Endothelial cell of umbilical vein (primary cell): ENCODE results near the gene GPRASP2. TPM values are rescaled to one million over a fixed set of nuclear protein-coding genes. Genes with fewer than 3 reads are reported as not detected.

Source experiments
- BruUV-seq: library from RNA; stranded (reverse); fragments of 400-500 nt; replicated peaks from 2 replicates; lab custom pipeline; 2021; lab: Mats Ljungman, UMichigan
- CTCF ChIA-PET: fragments of 300-600, 350-600 bp; sonication (Branson Sonifier 250); formaldehyde crosslinking; loops from one replicate; lab custom pipeline; 2021; ENCODE audit warnings: antibody characterized with exemption, inconsistent platforms; lab: Charles Lee
- POLR2A ChIA-PET: fragments of 300-600, 350-600 bp; sonication (Branson Sonifier 250); formaldehyde crosslinking; loops from one replicate; lab custom pipeline; 2021; ENCODE audit warnings: antibody characterized with exemption, inconsistent platforms; lab: Charles Lee
- DNase-seq: peaks from one replicate; pipeline ENCODE4 v3.0.0-alpha.2; 2011; ENCODE audit warnings: low read depth, low spot score
- FAIRE-seq: peaks from 2 replicates; lab custom pipeline; 2011; peaks lifted over from hg19 to GRCh38; lab: Jason Lieb, UNC
- H2AFZ ChIP-seq: 2 replicates; pipeline ENCODE4 v1.6.0; 2012; ENCODE audit warnings: low read depth, low read length, control low read depth, inconsistent platforms
- H3K27ac ChIP-seq: 2 replicates; pipeline ENCODE4 v1.5.1; 2011; ENCODE audit warnings: low read depth, mild to moderate bottlenecking, control low read depth, low read length, moderate library complexity; ENCODE audit not compliant: insufficient read depth
- H3K27me3 ChIP-seq, 2 experiments: 2 replicates each; pipeline versions ENCODE4 v1.6.0 to v1.6.1; 2011; ENCODE audit warnings: low read length in 2 of 2, mixed read lengths in 1 of 2; ENCODE audit not compliant: control insufficient read depth in 2 of 2, insufficient read depth in 2 of 2
- H3K36me3 ChIP-seq, 2 experiments: 2 replicates in 1 of 2; 3 replicates in 1 of 2; pipeline ENCODE4 v1.5.1; 2011; ENCODE audit warnings: low read length in 2 of 2, mild to moderate bottlenecking in 1 of 2, moderate library complexity in 1 of 2; ENCODE audit not compliant: control insufficient read depth in 2 of 2, insufficient read depth in 2 of 2; ENCODE audit errors: extremely low read depth in 1 of 2
- H3K4me1 ChIP-seq: 3 replicates; pipeline ENCODE4 v1.5.1; 2011; ENCODE audit warnings: mild to moderate bottlenecking, low read length; ENCODE audit not compliant: control insufficient read depth, insufficient read depth; ENCODE audit errors: extremely low read depth
- H3K4me2 ChIP-seq: 2 replicates; pipeline ENCODE4 v1.6.1; 2011; ENCODE audit warnings: low read length, control low read depth, mixed read lengths; ENCODE audit not compliant: insufficient read depth
- H3K4me3 ChIP-seq, 3 experiments: fragments of 200-600 bp in 1 of 3; sonication (generic), shearing (Covaris generic) in 1 of 3; replicated peaks in 1 of 3; 2 replicates each; pipeline ENCODE4 v1.5.1; 2011 to 2016; ENCODE audit warnings: control low read depth in 3 of 3, low read length in 3 of 3, mild to moderate bottlenecking in 2 of 3, inconsistent platforms in 1 of 3, low read depth in 1 of 3, moderate library complexity in 1 of 3; ENCODE audit not compliant: insufficient read depth in 1 of 3
- H3K79me2 ChIP-seq: 2 replicates; pipeline ENCODE4 v1.6.0; 2012; ENCODE audit warnings: low read length, inconsistent platforms; ENCODE audit not compliant: control insufficient read depth, insufficient read depth
- H3K9ac ChIP-seq: replicated peaks from 2 replicates; pipeline ENCODE3; 2011; ENCODE audit warnings: low read length, control low read depth; ENCODE audit not compliant: insufficient read depth; ENCODE audit errors: extremely low read depth
- H3K9me1 ChIP-seq: replicated peaks from 3 replicates; pipeline ENCODE4 v1.6.0; 2011; ENCODE audit warnings: mild to moderate bottlenecking, low read length; ENCODE audit not compliant: control insufficient read depth, insufficient read depth; ENCODE audit errors: extremely low read depth
- H3K9me3 ChIP-seq: replicated peaks from 2 replicates; pipeline ENCODE4 v1.5.1; 2012; ENCODE audit warnings: low read length, inconsistent platforms; ENCODE audit not compliant: control insufficient read depth, insufficient read depth
- H4K20me1 ChIP-seq: replicated peaks from 2 replicates; pipeline ENCODE3; 2011; ENCODE audit warnings: mild to moderate bottlenecking, low read length; ENCODE audit not compliant: control insufficient read depth, insufficient read depth; ENCODE audit errors: extremely low read depth
- EZH2 ChIP-seq: IDR thresholded peaks from 2 replicates; pipeline ENCODE4 v1.6.1; 2012; ENCODE audit warnings: borderline replicate concordance, low read depth, mild to moderate bottlenecking, moderate library complexity, low read length, inconsistent platforms; ENCODE audit not compliant: severe bottlenecking
- FOS ChIP-seq: IDR thresholded peaks from 2 replicates; pipeline ENCODE4 v1.6.1; 2011; ENCODE audit warnings: mild to moderate bottlenecking, low read length, moderate library complexity, borderline replicate concordance; ENCODE audit not compliant: insufficient read depth
- GATA2 ChIP-seq: IDR thresholded peaks from 2 replicates; pipeline ENCODE4 v1.7.0; 2011; ENCODE audit warnings: low read depth, mild to moderate bottlenecking, moderate library complexity, mixed read lengths, low read length; ENCODE audit not compliant: insufficient read length, insufficient read depth
- JUN ChIP-seq: IDR thresholded peaks from 2 replicates; pipeline ENCODE4 v1.6.1; 2011; ENCODE audit warnings: borderline replicate concordance, low read depth; ENCODE audit not compliant: insufficient read length, insufficient read depth
- MYC ChIP-seq: IDR thresholded peaks from one replicate; pipeline ENCODE4 v1.6.1; 2011; ENCODE audit warnings: mild to moderate bottlenecking, low read depth, low read length
- POLR2A ChIP-seq: IDR thresholded peaks from 2 replicates; pipeline ENCODE4 v1.6.1; 2012; ENCODE audit warnings: low read depth, mild to moderate bottlenecking, control low read depth, low read length
- POLR2AphosphoS5 ChIP-seq: IDR thresholded peaks from 2 replicates; pipeline ENCODE4 v1.6.1; 2012; ENCODE audit warnings: low read depth, mild to moderate bottlenecking, control low read depth, low read length, moderate library complexity; ENCODE audit not compliant: insufficient read depth
- dilution Hi-C: fragments of 300-500 bp; cut with MboI; formaldehyde crosslinking; loops from one replicate; pipeline ENCODE4 v1.15.0; 2019; ENCODE audit warnings: low sequenced_read_pairs; ENCODE audit not compliant: extremely low pct_ligation_motif_present
- intact Hi-C: fragments of 100-400 bp; cut with micrococcal nuclease; formaldehyde crosslinking; loops from one replicate; pipeline ENCODE4 v1.10.0; 2022
- polyA plus RNA-seq, 4 experiments: library from polyadenylated mRNA; depleted of rRNA in 3 of 4; stranded (reverse) in 3 of 4; unstranded in 1 of 4; fragments of >200 nt; gene quantifications; 2 replicates each; pipeline versions ENCODE4 v1.2.1 to v1.2.3, GENCODE V29; 2011 to 2012; ENCODE audit warnings: missing spikeins in 1 of 4
- total RNA-seq: library from RNA; stranded (reverse); gene quantifications from 2 replicates; pipeline ENCODE4 v1.2.3, GENCODE V29; 2021
- TF ChIP-seq, protein P1 (sequence below): IDR thresholded peaks from 2 replicates; pipeline ENCODE4 v1.6.1; 2011; ENCODE audit not compliant: insufficient read depth, insufficient read length
- TF ChIP-seq, protein P2 (sequence below), 2 donors: IDR thresholded peaks; 1 replicate in 1 of 2; 2 replicates in 1 of 2; pipeline ENCODE4 v1.5.1; 2011; ENCODE audit warnings: low read length in 2 of 2, mild to moderate bottlenecking in 2 of 2, moderate library complexity in 2 of 2, control low read depth in 1 of 2, inconsistent platforms in 1 of 2, low read depth in 1 of 2; ENCODE audit not compliant: insufficient read depth in 1 of 2; ENCODE audit errors: extremely low read depth in 1 of 2

The GPRASP2 gene
- total and polyA plus RNA-seq, 2 donors (not counting 3 experiments of a cell fraction or from before 2014, with no cell fraction given): 4.9 to 6.5 TPM

DNA sequence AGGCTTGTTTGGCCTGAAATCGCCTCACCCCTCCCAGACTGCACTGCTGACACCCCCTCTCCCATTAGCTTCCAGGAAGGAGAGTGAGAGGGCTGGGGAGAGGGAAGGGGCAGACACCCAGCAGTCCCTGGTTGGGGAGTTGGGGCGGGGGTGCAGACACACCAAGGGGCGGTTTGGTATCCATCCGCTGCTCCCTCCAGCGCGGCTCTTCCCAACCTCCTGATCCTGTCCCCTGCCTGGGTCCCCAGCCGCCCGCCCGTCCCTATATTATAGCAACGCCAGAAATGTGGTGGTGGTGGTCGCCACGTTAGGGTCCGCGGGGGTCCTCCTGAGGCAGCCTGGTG is 33.2 kb downstream of the GPRASP2 start:
- no peaks in the 10 kb centered on the region for H3K27me3 ChIP-seq
- H3K4me2 ChIP-seq: no peak overlapping the region
- no TSS peak for BruUV-seq
- ChIA-PET POLR2A (no interaction called here), CTCF (interaction anchor here (1.3 kb wide), 1 partner anchor 90 kb away, joined by 4 read pairs; no protein-coding TSS in a partner anchor)
- H3K4me3 ChIP-seq: peak overlapping the region in 1 of 3 experiments; percentile 58
- H2AFZ ChIP-seq: peak overlapping the region; percentile 20
- intact Hi-C loops: no loop called here
- no peaks in the 10 kb centered on the region for H3K9me3 ChIP-seq
- H3K9ac ChIP-seq: no peak overlapping the region
- H3K4me1 ChIP-seq: peaks cover 3% of the 10 kb centered on the region
- no peak for TF ChIP-seq EZH2
- TF ChIP-seq, protein P1, sequence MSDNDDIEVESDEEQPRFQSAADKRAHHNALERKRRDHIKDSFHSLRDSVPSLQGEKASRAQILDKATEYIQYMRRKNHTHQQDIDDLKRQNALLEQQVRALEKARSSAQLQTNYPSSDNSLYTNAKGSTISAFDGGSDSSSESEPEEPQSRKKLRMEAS: no peak
- TF ChIP-seq FOS: no peak
- no peak for TF ChIP-seq POLR2AphosphoS5
- no peaks in the 10 kb centered on the region for H3K9me1 ChIP-seq
- no peak overlapping the region for H3K27ac ChIP-seq
- no peaks in the 10 kb centered on the region for H4K20me1 ChIP-seq
- no peaks in the 10 kb centered on the region for H3K36me3 ChIP-seq
- FAIRE-seq (no peak), DNase-seq (no peak)
- no peaks in the 10 kb centered on the region for H3K79me2 ChIP-seq
- dilution Hi-C loops: no loop called here

DNA sequence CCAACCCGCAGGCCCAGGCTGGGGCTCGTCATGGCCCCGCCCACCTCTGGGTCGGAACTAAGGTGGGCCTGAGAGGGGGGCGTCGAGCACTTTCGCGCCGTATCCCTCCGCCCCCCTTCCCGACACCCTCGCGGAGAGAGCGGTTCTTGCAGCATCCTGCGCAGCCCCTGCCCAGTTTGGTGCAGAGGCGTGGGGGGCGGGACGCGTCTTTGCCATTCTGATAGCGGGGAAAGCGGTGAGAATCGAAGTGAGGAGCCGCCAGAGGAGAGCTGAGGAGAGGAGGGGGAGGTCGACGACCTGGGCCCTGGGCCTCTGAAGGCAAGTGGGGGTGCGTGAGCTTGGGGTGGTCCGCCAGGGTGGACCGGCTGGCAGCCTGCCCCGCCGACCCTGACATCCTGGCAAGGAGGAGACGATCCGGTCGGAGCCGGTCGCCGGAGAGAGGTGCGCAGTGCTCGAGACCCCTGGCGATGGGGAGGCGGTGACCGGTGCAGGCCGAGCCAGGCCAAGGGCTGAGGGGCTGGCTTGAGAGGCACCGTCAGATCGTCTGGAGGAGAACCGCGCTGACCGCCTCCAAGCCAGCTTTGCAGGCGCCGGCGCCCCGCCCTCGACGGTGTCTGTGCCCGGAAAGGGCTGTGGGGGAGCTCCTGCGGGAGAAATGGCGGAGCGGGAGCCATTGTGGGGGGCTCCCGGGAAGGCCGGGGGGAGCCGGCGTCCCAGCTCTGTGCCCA is 33.8 kb downstream of the GPRASP2 start:
- Histone ChIP-seq H3K4me1 (peaks cover 3% of the 10 kb centered on the region), H4K20me1 (no peaks in the 10 kb centered on the region), H3K79me2 (no peaks in the 10 kb centered on the region), H3K9me1 (no peaks in the 10 kb centered on the region), H3K4me3 (peak overlapping the region; percentile 16 to 58 (median 50)), H3K27me3 (no peaks in the 10 kb centered on the region), H3K9me3 (no peaks in the 10 kb centered on the region), H3K9ac (no peak overlapping the region), H2AFZ (peak overlapping the region; percentile 82), H3K4me2 (peak overlapping the region; percentile 62), H3K27ac (no peak overlapping the region), H3K36me3 (no peaks in the 10 kb centered on the region)
- FAIRE-seq (peak; percentile 79), DNase-seq (no peak)
- POLR2A ChIA-PET: no interaction called here
- CTCF ChIA-PET: interaction anchor here (0.8 to 1.5 kb wide), 3 partner anchors 18 to 95 kb away, joined by 3 to 5 read pairs (median 4); partner anchors contain the start of gene GPRASP1
- dilution Hi-C loops: no loop called here
- intact Hi-C loops: loop anchor here (1.0 kb wide), 1 partner anchor 19 kb away; no protein-coding TSS in a partner anchor
- TF ChIP-seq POLR2AphosphoS5 (no peak), JUN (no peak), GATA2 (no peak), POLR2A (no peak), MYC (no peak), FOS (no peak), EZH2 (no peak)
- TF ChIP-seq, protein P2, sequence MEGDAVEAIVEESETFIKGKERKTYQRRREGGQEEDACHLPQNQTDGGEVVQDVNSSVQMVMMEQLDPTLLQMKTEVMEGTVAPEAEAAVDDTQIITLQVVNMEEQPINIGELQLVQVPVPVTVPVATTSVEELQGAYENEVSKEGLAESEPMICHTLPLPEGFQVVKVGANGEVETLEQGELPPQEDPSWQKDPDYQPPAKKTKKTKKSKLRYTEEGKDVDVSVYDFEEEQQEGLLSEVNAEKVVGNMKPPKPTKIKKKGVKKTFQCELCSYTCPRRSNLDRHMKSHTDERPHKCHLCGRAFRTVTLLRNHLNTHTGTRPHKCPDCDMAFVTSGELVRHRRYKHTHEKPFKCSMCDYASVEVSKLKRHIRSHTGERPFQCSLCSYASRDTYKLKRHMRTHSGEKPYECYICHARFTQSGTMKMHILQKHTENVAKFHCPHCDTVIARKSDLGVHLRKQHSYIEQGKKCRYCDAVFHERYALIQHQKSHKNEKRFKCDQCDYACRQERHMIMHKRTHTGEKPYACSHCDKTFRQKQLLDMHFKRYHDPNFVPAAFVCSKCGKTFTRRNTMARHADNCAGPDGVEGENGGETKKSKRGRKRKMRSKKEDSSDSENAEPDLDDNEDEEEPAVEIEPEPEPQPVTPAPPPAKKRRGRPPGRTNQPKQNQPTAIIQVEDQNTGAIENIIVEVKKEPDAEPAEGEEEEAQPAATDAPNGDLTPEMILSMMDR (IDR thresholded peaks at IDR 0.05; ENCODE audit: extremely low read depth in 1 of 2, insufficient read depth in 1 of 2, low read depth in 1 of 2, low read length in 2 of 2): no peak
- TF ChIP-seq, protein P1: no peak
- BruUV-seq: no TSS peak
